SK-N-SH (cell line): Measurements from ENCODE around the gene PLEKHA8. TPM values are rescaled to one million over a fixed set of nuclear protein-coding genes. Genes with fewer than 3 reads are reported as not detected.

Experiments used
- CTCF ChIA-PET: fragments of 300-600, 350-600 bp; formaldehyde crosslinking; extraction: SDS; loops from one replicate; lab custom pipeline; 2021; lab: Yijun Ruan, JAX
- POLR2A ChIA-PET: fragments of 350-600 bp; sonication (Branson Sonifier 250); formaldehyde crosslinking; extraction: SDS; loops from one replicate; lab custom pipeline; 2020; ENCODE audit warnings: antibody characterized with exemption, inconsistent platforms; lab: Yijun Ruan, JAX
- DNase-seq: peaks from one replicate; pipeline ENCODE4 v3.0.0; 2012
- H2AFZ ChIP-seq: fragments of 200-600 bp; sonication (generic); 2 replicates; pipeline ENCODE4 v1.8.1; 2016; ENCODE audit warnings: antibody characterized with exemption, mild to moderate bottlenecking, low read depth
- H3F3A ChIP-seq: fragments of 200-600 bp; sonication (generic); replicated peaks from 2 replicates; pipeline ENCODE3; 2016; ENCODE audit warnings: antibody characterized with exemption, mild to moderate bottlenecking; ENCODE audit not compliant: insufficient read depth
- H3K27ac ChIP-seq, 2 experiments: fragments of 200-500 bp in 1 of 2; fragments of 200-600 bp in 1 of 2; sonication (Bioruptor generic) in 1 of 2; sonication (generic), shearing (Covaris generic) in 1 of 2; 2 replicates each; pipeline versions ENCODE4 v1.5.1 to v1.6.1; 2014 to 2016; ENCODE audit warnings: low read depth in 2 of 2, inconsistent platforms in 1 of 2, low read length in 1 of 2, mild to moderate bottlenecking in 1 of 2, mixed read lengths in 1 of 2
- H3K27me3 ChIP-seq: fragments of 200-600 bp; sonication (generic), shearing (Covaris generic); 2 replicates; pipeline ENCODE4 v1.6.1; 2016; ENCODE audit warnings: mixed run types; ENCODE audit not compliant: insufficient read depth
- H3K36me3 ChIP-seq, 2 experiments: fragments of 200-500 bp in 1 of 2; fragments of 200-600 bp in 1 of 2; sonication (Bioruptor generic) in 1 of 2; sonication (generic) in 1 of 2; replicated peaks in 1 of 2; 2 replicates each; pipeline versions ENCODE3 to v1.5.1; 2014 to 2016; ENCODE audit warnings: low read length in 1 of 2, mild to moderate bottlenecking in 1 of 2; ENCODE audit not compliant: insufficient read depth in 2 of 2, control insufficient read depth in 1 of 2
- H3K4me1 ChIP-seq, 2 experiments: fragments of 200-500 bp in 1 of 2; fragments of 200-600 bp in 1 of 2; sonication (Bioruptor generic) in 1 of 2; sonication (generic), shearing (Covaris generic) in 1 of 2; 2 replicates each; pipeline versions ENCODE4 v1.5.1 to v1.6.1; 2014 to 2016; ENCODE audit warnings: low read depth in 1 of 2, low read length in 1 of 2, mixed run types in 1 of 2; ENCODE audit not compliant: insufficient read depth in 2 of 2, control insufficient read depth in 1 of 2
- H3K4me2 ChIP-seq: fragments of 200-600 bp; sonication (generic), shearing (Covaris generic); 2 replicates; pipeline ENCODE4 v1.6.1; 2017; ENCODE audit warnings: mixed run types
- H3K4me3 ChIP-seq, 2 experiments: fragments of 200-500 bp in 1 of 2; fragments of 200-600 bp in 1 of 2; sonication (Bioruptor generic) in 1 of 2; sonication (generic), shearing (Covaris generic) in 1 of 2; 2 replicates each; pipeline versions ENCODE4 v1.5.1 to v1.8.1; 2014 to 2016; ENCODE audit warnings: low read depth in 2 of 2, inconsistent platforms in 1 of 2, low read length in 1 of 2, mild to moderate bottlenecking in 1 of 2, mixed read lengths in 1 of 2, moderate library complexity in 1 of 2
- H3K79me2 ChIP-seq: fragments of 200-600 bp; sonication (generic); 2 replicates; pipeline ENCODE4 v1.8.1; 2017; ENCODE audit warnings: mild to moderate bottlenecking; ENCODE audit not compliant: insufficient read depth
- H3K9ac ChIP-seq: fragments of 200-600 bp; sonication (generic); 2 replicates; pipeline ENCODE4 v1.6.1; 2017; ENCODE audit warnings: mixed run types
- H3K9me2 ChIP-seq: fragments of 200-600 bp; sonication (generic); 2 replicates; pipeline ENCODE4 v1.6.1; 2017; ENCODE audit warnings: mixed run types
- H3K9me3 ChIP-seq: fragments of 200-600 bp; sonication (generic); 2 replicates; pipeline ENCODE4 v1.6.1; 2017; ENCODE audit warnings: mixed run types, mild to moderate bottlenecking, moderate library complexity
- H4K20me1 ChIP-seq: fragments of 200-600 bp; sonication (generic); 2 replicates; pipeline ENCODE4 v1.6.1; 2017; ENCODE audit warnings: mild to moderate bottlenecking, mixed run types; ENCODE audit not compliant: insufficient read depth
- CHD2 ChIP-seq: fragments of 150-350 bp; IDR thresholded peaks from 2 replicates; pipeline ENCODE4 v1.6.1; 2018; ENCODE audit warnings: low read length; ENCODE audit not compliant: partially characterized antibody
- FOXJ3 ChIP-seq: sonication (generic); formaldehyde crosslinking; IDR thresholded peaks from 2 replicates; pipeline ENCODE4 v1.5.1; 2020; ENCODE audit warnings: mild to moderate bottlenecking, missing genetic modification reagents
- GABPA ChIP-seq: IDR thresholded peaks from 2 replicates; pipeline ENCODE4 v1.4.0; 2012; ENCODE audit warnings: low read depth, mild to moderate bottlenecking
- JUND ChIP-seq: IDR thresholded peaks from 2 replicates; pipeline ENCODE4 v1.4.0; 2012
- MXI1 ChIP-seq: IDR thresholded peaks from 2 replicates; pipeline ENCODE4 v1.6.1; 2012; ENCODE audit warnings: mild to moderate bottlenecking, low read depth, low read length, improper control_type of control experiment
- NFIC ChIP-seq: IDR thresholded peaks from 2 replicates; pipeline ENCODE4 v1.4.0; 2012; ENCODE audit warnings: borderline replicate concordance
- NRF1 ChIP-seq: IDR thresholded peaks from 2 replicates; pipeline ENCODE4 v1.6.1; 2012; ENCODE audit warnings: low read depth, mild to moderate bottlenecking, low read length
- POLR2AphosphoS5 ChIP-seq: IDR thresholded peaks from 2 replicates; pipeline ENCODE4 v1.6.1; 2012; ENCODE audit warnings: low read depth, low read length
- RAD21 ChIP-seq: IDR thresholded peaks from 2 replicates; pipeline ENCODE4 v1.6.1; 2012; ENCODE audit warnings: mild to moderate bottlenecking, low read length
- RCOR1 ChIP-seq: fragments of 150-350 bp; IDR thresholded peaks from 2 replicates; pipeline ENCODE4 v1.6.1; 2017; ENCODE audit warnings: antibody characterized with exemption, low read length
- RFX5 ChIP-seq: IDR thresholded peaks from 2 replicates; pipeline ENCODE4 v1.6.1; 2012; ENCODE audit warnings: mild to moderate bottlenecking, improper control_type of control experiment, low read length
- RXRA ChIP-seq: IDR thresholded peaks from 2 replicates; pipeline ENCODE4 v1.4.0; 2012; ENCODE audit warnings: low read depth, mild to moderate bottlenecking, borderline replicate concordance
- SMC3 ChIP-seq: IDR thresholded peaks from 2 replicates; pipeline ENCODE4 v1.6.1; 2012; ENCODE audit warnings: low read depth, low read length, improper control_type of control experiment
- TCF12 ChIP-seq: IDR thresholded peaks from 2 replicates; pipeline ENCODE4 v1.4.0; 2012
- YY1 ChIP-seq: IDR thresholded peaks from 2 replicates; pipeline ENCODE4 v1.4.0; 2012; ENCODE audit warnings: low read depth, mild to moderate bottlenecking
- WGBS: methylation state at CpG from one replicate; pipeline ENCODE4 v1.1.6; 2017; ENCODE audit warnings: low lambda C conversion rate; 5-methylcytosine and 5-hydroxymethylcytosine counted together
- polyA plus RNA-seq, 3 experiments: library from polyadenylated mRNA; depleted of rRNA; stranded (reverse); fragments of >200 nt; gene quantifications; 2 replicates each; pipeline ENCODE4 v1.2.3, GENCODE V29; 2012
- TF ChIP-seq, protein P1 (sequence below): fragments of 200-600 bp; sonication (generic); IDR thresholded peaks from 2 replicates; pipeline ENCODE4 v1.6.1; 2017; ENCODE audit warnings: antibody characterized with exemption, mild to moderate bottlenecking, moderate library complexity
- TF ChIP-seq, protein P2 (sequence below): IDR thresholded peaks from 2 replicates; pipeline ENCODE4 v1.4.0; 2012; ENCODE audit warnings: low read depth
- TF ChIP-seq, protein P3 (sequence below): fragments of 150-350 bp; IDR thresholded peaks from 2 replicates; pipeline ENCODE4 v1.6.1; 2016; ENCODE audit warnings: mild to moderate bottlenecking, low read depth, low read length
- TF ChIP-seq, protein P4 (sequence below): IDR thresholded peaks from 2 replicates; pipeline ENCODE4 v1.4.0; 2012; ENCODE audit warnings: low read depth, borderline replicate concordance
- TF ChIP-seq, protein P5 (sequence below): IDR thresholded peaks from 2 replicates; pipeline ENCODE4 v1.4.0; 2012; ENCODE audit warnings: low read depth, borderline replicate concordance

Gene PLEKHA8
- polyA plus RNA-seq, 1 of the 3 experiments (the other 2 are of a cell fraction) = 4.9 TPM

DNA sequence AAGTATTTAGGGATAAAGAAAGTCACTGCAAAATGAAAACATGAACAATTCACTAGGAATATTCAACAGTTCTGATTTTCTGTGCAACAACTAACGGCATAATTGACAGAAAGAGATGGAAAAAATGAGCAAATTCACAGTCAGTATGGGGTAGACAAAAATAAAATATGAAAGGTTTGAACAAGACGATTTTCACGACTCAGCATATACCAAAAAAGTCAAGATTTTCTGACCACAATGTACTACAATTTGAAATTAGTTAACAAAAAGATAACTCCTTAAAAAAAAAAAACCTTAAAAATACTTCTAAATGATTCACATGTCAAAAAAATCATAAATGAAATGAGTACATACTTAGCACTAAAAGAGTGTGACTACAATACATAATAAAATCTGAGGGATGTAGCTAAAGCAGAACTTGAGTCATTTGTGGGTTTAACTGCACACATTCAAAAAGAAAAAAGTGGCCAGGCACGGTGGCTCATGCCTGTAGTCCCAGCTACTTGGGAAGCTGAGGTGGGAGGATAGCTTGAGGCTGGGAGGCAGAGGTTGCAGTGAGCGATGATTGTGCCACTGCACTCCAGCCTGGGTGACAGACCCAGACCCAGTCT is 84.0 kb downstream of the PLEKHA8 start:
- H3K4me2 ChIP-seq = no peak overlapping the region
- TF ChIP-seq CHD2 (no peak), FOXJ3 (CRISPR knock-in tag) (no peak), RCOR1 (no peak), POLR2AphosphoS5 (no peak), NRF1 (no peak), RFX5 (no peak), RAD21 (no peak), TCF12 (no peak), MXI1 (no peak), SMC3 (no peak)
- TF ChIP-seq, protein P1, sequence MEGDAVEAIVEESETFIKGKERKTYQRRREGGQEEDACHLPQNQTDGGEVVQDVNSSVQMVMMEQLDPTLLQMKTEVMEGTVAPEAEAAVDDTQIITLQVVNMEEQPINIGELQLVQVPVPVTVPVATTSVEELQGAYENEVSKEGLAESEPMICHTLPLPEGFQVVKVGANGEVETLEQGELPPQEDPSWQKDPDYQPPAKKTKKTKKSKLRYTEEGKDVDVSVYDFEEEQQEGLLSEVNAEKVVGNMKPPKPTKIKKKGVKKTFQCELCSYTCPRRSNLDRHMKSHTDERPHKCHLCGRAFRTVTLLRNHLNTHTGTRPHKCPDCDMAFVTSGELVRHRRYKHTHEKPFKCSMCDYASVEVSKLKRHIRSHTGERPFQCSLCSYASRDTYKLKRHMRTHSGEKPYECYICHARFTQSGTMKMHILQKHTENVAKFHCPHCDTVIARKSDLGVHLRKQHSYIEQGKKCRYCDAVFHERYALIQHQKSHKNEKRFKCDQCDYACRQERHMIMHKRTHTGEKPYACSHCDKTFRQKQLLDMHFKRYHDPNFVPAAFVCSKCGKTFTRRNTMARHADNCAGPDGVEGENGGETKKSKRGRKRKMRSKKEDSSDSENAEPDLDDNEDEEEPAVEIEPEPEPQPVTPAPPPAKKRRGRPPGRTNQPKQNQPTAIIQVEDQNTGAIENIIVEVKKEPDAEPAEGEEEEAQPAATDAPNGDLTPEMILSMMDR = no peak
- TF ChIP-seq, protein P2, sequence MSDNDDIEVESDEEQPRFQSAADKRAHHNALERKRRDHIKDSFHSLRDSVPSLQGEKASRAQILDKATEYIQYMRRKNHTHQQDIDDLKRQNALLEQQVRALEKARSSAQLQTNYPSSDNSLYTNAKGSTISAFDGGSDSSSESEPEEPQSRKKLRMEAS = no peak
- TF ChIP-seq, protein P3, sequence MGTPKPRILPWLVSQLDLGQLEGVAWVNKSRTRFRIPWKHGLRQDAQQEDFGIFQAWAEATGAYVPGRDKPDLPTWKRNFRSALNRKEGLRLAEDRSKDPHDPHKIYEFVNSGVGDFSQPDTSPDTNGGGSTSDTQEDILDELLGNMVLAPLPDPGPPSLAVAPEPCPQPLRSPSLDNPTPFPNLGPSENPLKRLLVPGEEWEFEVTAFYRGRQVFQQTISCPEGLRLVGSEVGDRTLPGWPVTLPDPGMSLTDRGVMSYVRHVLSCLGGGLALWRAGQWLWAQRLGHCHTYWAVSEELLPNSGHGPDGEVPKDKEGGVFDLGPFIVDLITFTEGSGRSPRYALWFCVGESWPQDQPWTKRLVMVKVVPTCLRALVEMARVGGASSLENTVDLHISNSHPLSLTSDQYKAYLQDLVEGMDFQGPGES = no peak
- no peaks in the 10 kb centered on the region for H4K20me1 ChIP-seq
- no peaks in the 10 kb centered on the region for H3K27me3 ChIP-seq
- H3K27ac ChIP-seq = no peak overlapping the region
- no peaks in the 10 kb centered on the region for H3K4me1 ChIP-seq
- 79% methylated on average over 5 of the region's 5 CpGs for WGBS
- no peak overlapping the region for H2AFZ ChIP-seq
- H3K4me3 ChIP-seq = no peak overlapping the region
- peaks cover 24% of the 10 kb centered on the region for H3F3A ChIP-seq
- H3K9me2 ChIP-seq = no peaks in the 10 kb centered on the region
- H3K9ac ChIP-seq = no peak overlapping the region
- H3K9me3 ChIP-seq = peaks cover 26% of the 10 kb centered on the region
- DNase-seq = no peak
- peaks cover 0 to 16% of the 10 kb centered on the region in 2 experiments for H3K36me3 ChIP-seq
- ChIA-PET POLR2A (no interaction called here), CTCF (no interaction called here)
- no peaks in the 10 kb centered on the region for H3K79me2 ChIP-seq

DNA sequence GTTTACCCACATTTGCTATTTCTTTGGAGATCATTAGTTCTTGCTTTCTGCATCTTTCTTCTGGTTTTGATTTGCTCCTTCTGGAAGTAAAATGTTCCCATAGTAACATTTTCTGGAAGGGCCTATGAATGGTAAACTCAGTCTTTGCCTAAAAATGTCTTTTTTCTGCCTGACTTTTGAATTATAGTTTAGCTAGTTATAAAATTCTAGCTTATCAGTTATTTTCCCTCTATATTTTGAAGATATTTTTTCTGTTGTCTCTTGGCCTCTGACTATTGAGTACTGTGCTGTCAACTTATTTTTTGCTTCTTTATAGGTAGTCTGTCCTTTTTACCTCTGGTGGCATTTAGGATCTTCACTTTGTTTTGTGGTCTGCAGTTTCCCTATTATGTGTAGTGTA is 84.9 kb downstream of the PLEKHA8 start:
- Histone ChIP-seq H3F3A (peaks cover 24% of the 10 kb centered on the region), H3K9me3 (peaks cover 23% of the 10 kb centered on the region), H3K36me3 (peaks cover 0 to 16% of the 10 kb centered on the region in 2 experiments), H2AFZ (no peak overlapping the region), H3K79me2 (no peaks in the 10 kb centered on the region), H3K4me1 (no peaks in the 10 kb centered on the region), H3K9me2 (no peaks in the 10 kb centered on the region), H3K4me2 (no peak overlapping the region), H3K9ac (no peak overlapping the region), H3K4me3 (no peak overlapping the region), H4K20me1 (no peaks in the 10 kb centered on the region), H3K27me3 (no peaks in the 10 kb centered on the region), H3K27ac (no peak overlapping the region)
- no peak for DNase-seq
- ChIA-PET POLR2A (interaction anchor here (0.6 kb wide), 1 partner anchor 36 kb away, joined by 3 read pairs; no protein-coding TSS in a partner anchor), CTCF (no interaction called here)
- TF ChIP-seq FOXJ3 (CRISPR knock-in tag) (no peak), YY1 (no peak), RXRA (no peak), JUND (no peak), GABPA (no peak), NFIC (no peak)
- TF ChIP-seq, protein P2 = no peak
- TF ChIP-seq, protein P4, sequence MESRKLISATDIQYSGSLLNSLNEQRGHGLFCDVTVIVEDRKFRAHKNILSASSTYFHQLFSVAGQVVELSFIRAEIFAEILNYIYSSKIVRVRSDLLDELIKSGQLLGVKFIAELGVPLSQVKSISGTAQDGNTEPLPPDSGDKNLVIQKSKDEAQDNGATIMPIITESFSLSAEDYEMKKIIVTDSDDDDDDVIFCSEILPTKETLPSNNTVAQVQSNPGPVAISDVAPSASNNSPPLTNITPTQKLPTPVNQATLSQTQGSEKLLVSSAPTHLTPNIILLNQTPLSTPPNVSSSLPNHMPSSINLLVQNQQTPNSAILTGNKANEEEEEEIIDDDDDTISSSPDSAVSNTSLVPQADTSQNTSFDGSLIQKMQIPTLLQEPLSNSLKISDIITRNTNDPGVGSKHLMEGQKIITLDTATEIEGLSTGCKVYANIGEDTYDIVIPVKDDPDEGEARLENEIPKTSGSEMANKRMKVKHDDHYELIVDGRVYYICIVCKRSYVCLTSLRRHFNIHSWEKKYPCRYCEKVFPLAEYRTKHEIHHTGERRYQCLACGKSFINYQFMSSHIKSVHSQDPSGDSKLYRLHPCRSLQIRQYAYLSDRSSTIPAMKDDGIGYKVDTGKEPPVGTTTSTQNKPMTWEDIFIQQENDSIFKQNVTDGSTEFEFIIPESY = no peak
- TF ChIP-seq, protein P5, sequence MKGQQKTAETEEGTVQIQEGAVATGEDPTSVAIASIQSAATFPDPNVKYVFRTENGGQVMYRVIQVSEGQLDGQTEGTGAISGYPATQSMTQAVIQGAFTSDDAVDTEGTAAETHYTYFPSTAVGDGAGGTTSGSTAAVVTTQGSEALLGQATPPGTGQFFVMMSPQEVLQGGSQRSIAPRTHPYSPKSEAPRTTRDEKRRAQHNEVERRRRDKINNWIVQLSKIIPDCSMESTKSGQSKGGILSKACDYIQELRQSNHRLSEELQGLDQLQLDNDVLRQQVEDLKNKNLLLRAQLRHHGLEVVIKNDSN = no peak
